CD4-positive, CD25-positive, alpha-beta regulatory T cell (primary cell): ENCODE results near the gene FBXL22. TPM values are rescaled to one million over a fixed set of nuclear protein-coding genes. Genes with fewer than 3 reads are reported as not detected.

ENCODE experiments used
- ATAC-seq, 2 donors: fragments of 150-1000 bp; cut with Tn5 transposase; one replicate each; pipeline ENCODE4 v1.10.0; 2021; ENCODE audit warnings: low read depth in 2 of 2, moderate number of reproducible peaks in 2 of 2, moderate library complexity in 1 of 2
- DNase-seq, 3 donors: peaks; one replicate each; pipeline versions ENCODE4 v3.0.0 to v3.0.0-alpha.2; 2012 to 2022; ENCODE audit warnings: mixed read lengths in 1 of 3
- H3K27ac ChIP-seq: one replicate; pipeline ENCODE4 v1.7.0; 2013; ENCODE audit warnings: mild to moderate bottlenecking, low read length; ENCODE audit not compliant: insufficient read depth, poor library complexity, severe bottlenecking
- H3K27me3 ChIP-seq: one replicate; pipeline ENCODE4 v1.7.0; 2013; ENCODE audit warnings: low read length; ENCODE audit not compliant: control insufficient read depth, insufficient read depth
- H3K36me3 ChIP-seq: one replicate; pipeline ENCODE4 v1.7.0; 2013; ENCODE audit warnings: mild to moderate bottlenecking, low read length, moderate library complexity; ENCODE audit not compliant: control insufficient read depth, insufficient read depth
- H3K4me1 ChIP-seq: 2 replicates; pipeline ENCODE4 v1.7.0; 2013; ENCODE audit warnings: mild to moderate bottlenecking, low read length; ENCODE audit not compliant: insufficient read depth, control insufficient read depth, poor library complexity, severe bottlenecking
- H3K4me3 ChIP-seq: one replicate; pipeline ENCODE4 v1.7.0; 2013; ENCODE audit warnings: low read depth, mild to moderate bottlenecking, low read length, moderate library complexity
- H3K9me3 ChIP-seq, 2 experiments: 1 replicate in 1 of 2; 2 replicates in 1 of 2; pipeline ENCODE4 v1.7.0; 2013; ENCODE audit warnings: low read length in 2 of 2, mild to moderate bottlenecking in 1 of 2, moderate library complexity in 1 of 2; ENCODE audit not compliant: control insufficient read depth in 2 of 2
- H3K27ac Mint-ChIP-seq, 3 donors: one replicate each; pipeline ENCODE4 v1.8.0; 2020 to 2022; ENCODE audit warnings: mild to moderate bottlenecking in 3 of 3, mixed read lengths in 3 of 3, moderate library complexity in 2 of 3
- H3K27me3 Mint-ChIP-seq: one replicate; pipeline ENCODE4 v1.8.0; 2022; ENCODE audit warnings: mild to moderate bottlenecking, mixed read lengths
- H3K36me3 Mint-ChIP-seq: one replicate; pipeline ENCODE4 v1.8.0; 2020; ENCODE audit warnings: mixed read lengths
- H3K4me1 Mint-ChIP-seq, 4 donors: one replicate each; pipeline ENCODE4 v1.8.0; 2020 to 2022; ENCODE audit warnings: mixed read lengths in 4 of 4, mild to moderate bottlenecking in 1 of 4
- H3K4me3 Mint-ChIP-seq, 4 donors: one replicate each; pipeline ENCODE4 v1.8.0; 2020 to 2022; ENCODE audit warnings: mild to moderate bottlenecking in 4 of 4, mixed read lengths in 4 of 4, moderate library complexity in 3 of 4
- H3K9me3 Mint-ChIP-seq, 7 donors: one replicate each; pipeline ENCODE4 v1.8.0; 2020 to 2022; ENCODE audit warnings: mixed read lengths in 7 of 7, mild to moderate bottlenecking in 3 of 7, moderate library complexity in 2 of 7
- polyA plus RNA-seq, 4 donors: library from polyadenylated mRNA; unstranded; fragments of 300-500 nt; fragmentation: Illumina TruSeq; gene quantifications; one replicate each; pipeline ENCODE4 v1.2.3, GENCODE V29; 2021
- total RNA-seq: library from RNA; stranded (reverse); gene quantifications from one replicate; pipeline ENCODE4 v1.2.3, GENCODE V29; 2022

The FBXL22 gene
- total and polyA plus RNA-seq, 5 donors from 2014 or later: 0.45 to 2.1 (median 1.3) TPM

- Histone ChIP-seq H3K9me3 (no peaks in the 10 kb centered on the region), H3K4me3 (no peak overlapping the region), H3K4me1 (no peaks in the 10 kb centered on the region), H3K36me3 (peaks cover 74% of the 10 kb centered on the region), H3K27ac (no peak overlapping the region), H3K27me3 (no peaks in the 10 kb centered on the region)
- Mint-ChIP-seq H3K9me3 (no peaks in the 10 kb centered on the region), H3K4me3 (no peak overlapping the region), H3K27ac (peak overlapping the region in 2 of 3 donors; percentile 7 to 36), H3K4me1 (peaks cover 4 to 19% (median 12%) of the 10 kb centered on the region in 4 donors), H3K36me3 (peaks cover 47% of the 10 kb centered on the region), H3K27me3 (no peaks in the 10 kb centered on the region)
- ATAC-seq (no peak), DNase-seq (no peak)
Measured at GRCh38 chr15:63576441-63576840, 20.7 kb upstream of the FBXL22 start.

GRCh38 chr15:63582179-63582578 lies 15.0 kb upstream of the FBXL22 start:
- peaks cover 53% of the 10 kb centered on the region for H3K36me3 Mint-ChIP-seq
- no peak for DNase-seq
- H3K4me1 Mint-ChIP-seq: peaks cover 12 to 19% (median 15%) of the 10 kb centered on the region in 4 donors
- no peak for ATAC-seq
- peaks cover 64% of the 10 kb centered on the region for H3K36me3 ChIP-seq
- no peak overlapping the region for H3K4me3 Mint-ChIP-seq
- no peaks in the 10 kb centered on the region for H3K9me3 ChIP-seq
- peaks cover 0 to 3% (median 0%) of the 10 kb centered on the region in 7 donors for H3K9me3 Mint-ChIP-seq
- peak overlapping the region; percentile 24 to 86 (median 50) for H3K27ac Mint-ChIP-seq
- H3K27me3 Mint-ChIP-seq: no peaks in the 10 kb centered on the region
- no peaks in the 10 kb centered on the region for H3K4me1 ChIP-seq
- no peak overlapping the region for H3K27ac ChIP-seq
- no peak overlapping the region for H3K4me3 ChIP-seq
- no peaks in the 10 kb centered on the region for H3K27me3 ChIP-seq

- H3K4me1 ChIP-seq: no peaks in the 10 kb centered on the region
- H3K4me3 ChIP-seq: no peak overlapping the region
- H3K36me3 ChIP-seq: peaks cover 64% of the 10 kb centered on the region
- ATAC-seq: no peak
- Mint-ChIP-seq H3K27me3 (no peaks in the 10 kb centered on the region), H3K4me3 (no peak overlapping the region), H3K4me1 (peaks cover 12 to 19% (median 15%) of the 10 kb centered on the region in 4 donors), H3K9me3 (peaks cover 0 to 3% (median 0%) of the 10 kb centered on the region in 7 donors), H3K27ac (peak overlapping the region; percentile 24 to 86 (median 48)), H3K36me3 (peaks cover 53% of the 10 kb centered on the region)
- no peaks in the 10 kb centered on the region for H3K9me3 ChIP-seq
- peak overlapping the region; percentile 5 for H3K27ac ChIP-seq
- H3K27me3 ChIP-seq: no peaks in the 10 kb centered on the region
- no peak for DNase-seq
Measured at GRCh38 chr15:63582718-63583426, 14.3 kb upstream of the FBXL22 start.

GRCh38 chr15:63586790-63587189 lies 10.4 kb upstream of the FBXL22 start:
- Mint-ChIP-seq H3K27ac (peak overlapping the region; percentile 17 to 59 (median 39)), H3K4me1 (peaks cover 13 to 19% (median 16%) of the 10 kb centered on the region in 4 donors), H3K36me3 (peaks cover 80% of the 10 kb centered on the region), H3K4me3 (no peak overlapping the region), H3K27me3 (no peaks in the 10 kb centered on the region), H3K9me3 (peaks cover 0 to 3% (median 0%) of the 10 kb centered on the region in 7 donors)
- Histone ChIP-seq H3K27ac (no peak overlapping the region), H3K4me3 (no peak overlapping the region), H3K9me3 (no peaks in the 10 kb centered on the region), H3K36me3 (peaks cover 89% of the 10 kb centered on the region), H3K27me3 (no peaks in the 10 kb centered on the region), H3K4me1 (no peaks in the 10 kb centered on the region)
- no peak for DNase-seq
- no peak for ATAC-seq

- H3K4me3 ChIP-seq: no peak overlapping the region
- no peak overlapping the region for H3K27ac ChIP-seq
- no peaks in the 10 kb centered on the region for H3K27me3 Mint-ChIP-seq
- H3K36me3 ChIP-seq: peaks cover 85% of the 10 kb centered on the region
- H3K9me3 ChIP-seq: no peaks in the 10 kb centered on the region
- ATAC-seq (no peak), DNase-seq (no peak)
- H3K4me1 ChIP-seq: no peaks in the 10 kb centered on the region
- H3K4me3 Mint-ChIP-seq: no peak overlapping the region
- no peaks in the 10 kb centered on the region for H3K27me3 ChIP-seq
- H3K9me3 Mint-ChIP-seq: peaks cover 0 to 3% (median 0%) of the 10 kb centered on the region in 7 donors
- H3K36me3 Mint-ChIP-seq: peaks cover 77% of the 10 kb centered on the region
- H3K4me1 Mint-ChIP-seq: peaks cover 9 to 19% (median 16%) of the 10 kb centered on the region in 4 donors
- no peak overlapping the region for H3K27ac Mint-ChIP-seq
Measured at GRCh38 chr15:63587527-63587926, 9.7 kb upstream of the FBXL22 start.

GRCh38 chr15:63588826-63589225 lies 8.4 kb upstream of the FBXL22 start:
- DNase-seq: no peak
- no peak overlapping the region for H3K4me3 Mint-ChIP-seq
- Histone ChIP-seq H3K27ac (no peak overlapping the region), H3K4me1 (no peaks in the 10 kb centered on the region), H3K36me3 (peaks cover 84% of the 10 kb centered on the region), H3K27me3 (no peaks in the 10 kb centered on the region), H3K9me3 (no peaks in the 10 kb centered on the region), H3K4me3 (no peak overlapping the region)
- peaks cover 75% of the 10 kb centered on the region for H3K36me3 Mint-ChIP-seq
- H3K9me3 Mint-ChIP-seq: peaks cover 0 to 3% (median 0%) of the 10 kb centered on the region in 7 donors
- peaks cover 8 to 26% (median 15%) of the 10 kb centered on the region in 4 donors for H3K4me1 Mint-ChIP-seq
- no peak overlapping the region for H3K27ac Mint-ChIP-seq
- ATAC-seq: no peak
- H3K27me3 Mint-ChIP-seq: no peaks in the 10 kb centered on the region

- DNase-seq (peak in 1 of 3 donors; percentile 19), ATAC-seq (no peak)
- Mint-ChIP-seq H3K4me1 (peaks cover 4 to 50% (median 31%) of the 10 kb centered on the region in 4 donors), H3K27me3 (no peaks in the 10 kb centered on the region), H3K4me3 (no peak overlapping the region), H3K27ac (peak overlapping the region; percentile 35 to 81 (median 53)), H3K9me3 (no peaks in the 10 kb centered on the region), H3K36me3 (peaks cover 49% of the 10 kb centered on the region)
- no peaks in the 10 kb centered on the region for H3K27me3 ChIP-seq
- no peaks in the 10 kb centered on the region for H3K9me3 ChIP-seq
- H3K4me1 ChIP-seq: no peaks in the 10 kb centered on the region
- H3K36me3 ChIP-seq: peaks cover 43% of the 10 kb centered on the region
- no peak overlapping the region for H3K4me3 ChIP-seq
- H3K27ac ChIP-seq: peak overlapping the region; percentile 17
Measured at GRCh38 chr15:63593705-63594671, 3.2 kb upstream of the FBXL22 start.
